ENCODE data around the gene DBI. TPM values are rescaled to one million over a fixed set of nuclear protein-coding genes. Genes with fewer than 3 reads are reported as not detected.
"Not testable (repeated sequence)": the region's sequence is repeated elsewhere in the genome, so short reads cannot be mapped to it uniquely, and the experiment has no call there.

Gene DBI
- total RNA-seq, 1 donor from 2014 or later: 156 TPM

GRCh38 chr2:119367472-119368099, 809 bp downstream of the DBI start:
- peak; percentile 41 for DNase-seq (ENCODE audit: low spot score, unreplicated experiment)
- Mint-ChIP-seq H3K27ac (peak overlapping the region; percentile 97), H3K4me1 (ENCODE audit: low read depth) (peaks cover 24% of the 10 kb centered on the region), H3K36me3 (ENCODE audit: insufficient read depth) (peaks cover 25% of the 10 kb centered on the region), H3K4me3 (ENCODE audit: low read depth) (peak overlapping the region; percentile 91), H3K9me3 (ENCODE audit: low read depth) (peaks cover under 1% of the 10 kb centered on the region), H3K27me3 (no peaks in the 10 kb centered on the region)
- TF ChIP-seq CTCF (IDR thresholded peaks at IDR 0.05; ENCODE audit: unreplicated experiment): no peak

- DNase-seq (ENCODE audit: low spot score, unreplicated experiment): no peak
- peaks cover 21% of the 10 kb centered on the region for H3K4me1 Mint-ChIP-seq (ENCODE audit: low read depth)
These were observed 3.1 kb downstream of the DBI start for GRCh38 chr2:119369845-119370244.

GRCh38 chr2:119371111-119371510, 4.3 kb downstream of the DBI start:
- no peak for DNase-seq (ENCODE audit: low spot score, unreplicated experiment)
- Mint-ChIP-seq H3K9me3 (ENCODE audit: low read depth) (peaks cover 12% of the 10 kb centered on the region), H3K4me3 (ENCODE audit: low read depth) (no peak overlapping the region), H3K27ac (no peak overlapping the region), H3K36me3 (ENCODE audit: insufficient read depth) (peaks cover 54% of the 10 kb centered on the region), H3K27me3 (no peaks in the 10 kb centered on the region), H3K4me1 (ENCODE audit: low read depth) (peaks cover 13% of the 10 kb centered on the region)
- TF ChIP-seq CTCF (IDR thresholded peaks at IDR 0.05; ENCODE audit: unreplicated experiment): no peak

More at GRCh38 chr2:119369845-119370244, 3.1 kb downstream of the DBI start:
- no peak for TF ChIP-seq CTCF (IDR thresholded peaks at IDR 0.05; ENCODE audit: unreplicated experiment)
- Mint-ChIP-seq H3K9me3 (ENCODE audit: low read depth) (peaks cover 12% of the 10 kb centered on the region), H3K27me3 (no peaks in the 10 kb centered on the region), H3K27ac (no peak overlapping the region), H3K4me3 (ENCODE audit: low read depth) (no peak overlapping the region), H3K36me3 (ENCODE audit: insufficient read depth) (peaks cover 48% of the 10 kb centered on the region)

DNA sequence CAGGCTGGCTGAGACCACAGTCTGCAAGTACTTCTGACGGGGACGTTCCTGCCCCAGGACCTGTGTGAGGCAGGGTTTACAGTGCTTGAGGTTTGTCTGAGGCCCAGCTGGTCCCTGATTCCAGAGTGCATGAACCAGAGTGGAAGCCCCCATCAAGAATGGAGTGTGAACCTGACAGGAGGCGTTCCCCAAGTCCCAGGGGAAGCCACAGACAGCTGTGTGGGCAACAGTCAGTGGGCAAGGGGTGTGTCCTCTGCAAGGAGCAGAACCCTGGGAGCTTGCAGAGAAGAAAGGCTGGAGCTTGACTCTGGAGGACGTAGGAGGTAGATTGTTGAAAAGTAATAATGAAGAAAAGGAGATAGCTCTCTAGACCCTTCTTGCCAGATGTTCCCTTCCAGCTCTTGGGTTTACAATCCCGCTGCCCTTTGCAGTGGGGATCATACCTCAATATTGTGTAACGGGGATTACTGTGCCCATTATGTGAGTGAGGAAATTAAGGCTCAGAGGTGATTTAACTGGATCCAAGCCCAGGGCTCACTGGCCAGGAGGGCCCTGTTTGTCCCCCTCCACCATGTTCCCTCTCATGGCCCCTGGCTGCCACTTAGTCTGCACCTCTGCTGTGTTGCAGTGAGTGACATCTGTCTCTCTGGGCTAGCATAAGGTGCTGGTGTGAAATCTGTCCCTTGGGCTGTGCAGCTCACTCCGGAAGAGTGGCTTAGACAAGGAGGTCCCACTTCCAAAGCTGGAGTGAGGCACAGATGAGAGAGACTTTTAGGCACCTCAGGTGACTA, 6.2 kb downstream of the DBI start:
- peaks cover 54% of the 10 kb centered on the region for H3K36me3 Mint-ChIP-seq (ENCODE audit: insufficient read depth)
- H3K27me3 Mint-ChIP-seq: no peaks in the 10 kb centered on the region
- peaks cover 14% of the 10 kb centered on the region for H3K9me3 Mint-ChIP-seq (ENCODE audit: low read depth)
- H3K4me1 Mint-ChIP-seq (ENCODE audit: low read depth): peaks cover 16% of the 10 kb centered on the region
- TF ChIP-seq CTCF (IDR thresholded peaks at IDR 0.05; ENCODE audit: unreplicated experiment): no peak
- H3K27ac Mint-ChIP-seq: no peak overlapping the region
- H3K4me3 Mint-ChIP-seq (ENCODE audit: low read depth): no peak overlapping the region
- DNase-seq (ENCODE audit: low spot score, unreplicated experiment): no peak

GRCh38 chr2:119373907-119374745, 7.3 kb downstream of the DBI start:
- H3K4me3 Mint-ChIP-seq (ENCODE audit: low read depth); H3K27me3 Mint-ChIP-seq; DNase-seq (ENCODE audit: low spot score, unreplicated experiment); H3K27ac Mint-ChIP-seq: not testable (repeated sequence)
- Mint-ChIP-seq H3K9me3 (ENCODE audit: low read depth) (peaks cover 14% of the 10 kb centered on the region), H3K36me3 (ENCODE audit: insufficient read depth) (peaks cover 50% of the 10 kb centered on the region), H3K4me1 (ENCODE audit: low read depth) (peaks cover 18% of the 10 kb centered on the region)

- H3K27me3 Mint-ChIP-seq; H3K27ac Mint-ChIP-seq; H3K4me3 Mint-ChIP-seq (ENCODE audit: low read depth); DNase-seq (ENCODE audit: low spot score, unreplicated experiment): not testable (repeated sequence)
- Mint-ChIP-seq H3K4me1 (ENCODE audit: low read depth) (peaks cover 18% of the 10 kb centered on the region), H3K9me3 (ENCODE audit: low read depth) (peaks cover 14% of the 10 kb centered on the region), H3K36me3 (ENCODE audit: insufficient read depth) (peaks cover 38% of the 10 kb centered on the region)
These were observed 9.6 kb downstream of the DBI start for GRCh38 chr2:119376406-119376805.
